Transverse colon (tissue), 3 donors: ENCODE measurements around the gene CYP2B6.

ENCODE experiments used
- CTCF ChIP-seq, 5 experiments: fragments of 200-600 bp in 3 of 5; fragments of 450-650 bp in 2 of 5; sonication (generic) in 3 of 5; IDR thresholded peaks; 1 replicate in 2 of 5; 2 replicates in 3 of 5; pipeline ENCODE4 v1.5.1; 2016 to 2017; ENCODE audit warnings: antibody characterized with exemption in 5 of 5, inconsistent platforms in 3 of 5, mild to moderate bottlenecking in 2 of 5, moderate library complexity in 1 of 5
- POLR2A ChIP-seq: fragments of 450-650 bp; IDR thresholded peaks from one replicate; pipeline ENCODE4 v1.6.1; 2016; ENCODE audit warnings: antibody characterized with exemption, mild to moderate bottlenecking, moderate library complexity

DNA sequence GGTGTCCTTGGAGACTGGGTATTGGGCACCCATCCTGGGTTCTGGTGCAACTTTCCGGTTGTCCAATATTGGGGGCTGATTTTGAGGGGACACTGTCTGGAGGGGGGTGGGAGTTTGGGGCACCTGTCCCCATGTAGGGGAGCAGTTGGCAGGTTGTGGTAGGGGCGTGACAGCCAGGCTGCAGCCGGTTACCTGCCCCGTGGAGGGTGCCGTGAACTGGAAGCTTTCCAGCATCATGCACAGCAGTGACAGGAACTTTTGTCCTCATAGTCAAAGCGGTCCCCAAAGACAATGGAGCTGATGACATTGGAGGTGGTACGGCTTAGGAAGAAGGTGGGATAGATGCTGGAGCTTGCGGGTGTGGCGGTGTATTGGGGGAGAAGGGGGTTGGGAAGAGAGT lies 34.3 kb downstream of the CYP2B6 start:
- TF ChIP-seq CTCF (IDR thresholded peaks at IDR 0.05), result no peak
- TF ChIP-seq POLR2A, result no peak
